NCI-H1436 treated with DMSO at 0.1 percent for 48 hours (cell line): ENCODE data around the gene DHX32.

Experiments
- DNase-seq: peaks from one replicate; lab custom pipeline; 2025; lab: John Stamatoyannopoulos, UW

Gene DHX32

GRCh38 chr10:125811251-125811650 is 69.8 kb downstream of the DHX32 start:
- no peak for DNase-seq

GRCh38 chr10:125808047-125808446 is 73.0 kb downstream of the DHX32 start:
- DNase-seq, result no peak

- DNase-seq, result no peak
Observed at GRCh38 chr10:125802739-125803138, 78.4 kb downstream of the DHX32 start.

GRCh38 chr10:125802131-125802530 is 79.0 kb downstream of the DHX32 start:
- DNase-seq, result no peak

- no peak for DNase-seq
Observed at GRCh38 chr10:125801574-125801973, 79.5 kb downstream of the DHX32 start.

GRCh38 chr10:125799451-125800182 is 81.5 kb downstream of the DHX32 start:
- no peak for DNase-seq

GRCh38 chr10:125797994-125798662 is 83.0 kb downstream of the DHX32 start:
- no peak for DNase-seq

- no peak for DNase-seq
Observed at GRCh38 chr10:125797424-125797823, 83.7 kb downstream of the DHX32 start.

GRCh38 chr10:125795637-125796190 is 85.4 kb downstream of the DHX32 start:
- DNase-seq, result no peak

GRCh38 chr10:125795128-125795527 is 86.0 kb downstream of the DHX32 start:
- DNase-seq, result no peak

GRCh38 chr10:125792342-125793300 is 88.5 kb downstream of the DHX32 start:
- DNase-seq, result no peak

GRCh38 chr10:125788156-125789034 is 92.7 kb downstream of the DHX32 start:
- no peak for DNase-seq
